Measurements from ENCODE around the gene SUCLG2.

DNA sequence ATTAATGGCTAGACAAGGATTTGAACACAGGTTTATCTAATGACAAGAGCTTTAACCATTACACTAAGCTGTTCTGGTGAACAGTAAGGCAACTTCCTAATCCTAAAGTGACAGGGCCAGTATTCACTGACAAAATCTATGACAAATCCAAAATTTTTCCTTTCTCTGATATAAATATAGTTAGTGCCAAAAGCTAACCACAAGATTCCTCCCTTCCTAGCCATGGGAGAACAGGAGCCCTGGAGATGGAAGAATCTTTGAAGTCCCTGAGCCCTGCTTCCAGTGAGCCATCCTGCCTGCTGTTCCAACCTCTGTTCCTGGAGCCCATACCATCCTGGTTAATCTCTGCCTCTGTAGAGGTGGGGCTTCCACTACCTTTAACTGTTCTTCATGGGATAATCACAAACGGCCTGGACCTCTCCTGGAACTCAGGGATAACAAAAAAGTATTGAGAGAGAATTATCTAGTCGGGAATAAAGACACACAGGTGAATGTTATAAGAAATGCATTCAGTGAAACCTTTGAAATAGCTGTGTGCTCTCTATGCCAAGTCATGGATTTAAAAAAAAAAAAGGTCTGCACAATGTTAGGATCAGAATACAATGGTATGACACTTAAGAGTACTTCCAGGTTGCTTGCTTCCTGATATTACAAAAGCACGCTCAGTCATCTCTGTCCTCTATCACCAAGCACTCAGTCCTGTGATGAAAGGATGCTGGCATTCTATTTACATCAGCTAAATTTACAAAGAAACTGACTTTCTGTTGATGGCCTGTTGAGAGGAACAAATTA is 235.8 kb downstream of the SUCLG2 start:
- TF ChIP-seq, protein P1, sequence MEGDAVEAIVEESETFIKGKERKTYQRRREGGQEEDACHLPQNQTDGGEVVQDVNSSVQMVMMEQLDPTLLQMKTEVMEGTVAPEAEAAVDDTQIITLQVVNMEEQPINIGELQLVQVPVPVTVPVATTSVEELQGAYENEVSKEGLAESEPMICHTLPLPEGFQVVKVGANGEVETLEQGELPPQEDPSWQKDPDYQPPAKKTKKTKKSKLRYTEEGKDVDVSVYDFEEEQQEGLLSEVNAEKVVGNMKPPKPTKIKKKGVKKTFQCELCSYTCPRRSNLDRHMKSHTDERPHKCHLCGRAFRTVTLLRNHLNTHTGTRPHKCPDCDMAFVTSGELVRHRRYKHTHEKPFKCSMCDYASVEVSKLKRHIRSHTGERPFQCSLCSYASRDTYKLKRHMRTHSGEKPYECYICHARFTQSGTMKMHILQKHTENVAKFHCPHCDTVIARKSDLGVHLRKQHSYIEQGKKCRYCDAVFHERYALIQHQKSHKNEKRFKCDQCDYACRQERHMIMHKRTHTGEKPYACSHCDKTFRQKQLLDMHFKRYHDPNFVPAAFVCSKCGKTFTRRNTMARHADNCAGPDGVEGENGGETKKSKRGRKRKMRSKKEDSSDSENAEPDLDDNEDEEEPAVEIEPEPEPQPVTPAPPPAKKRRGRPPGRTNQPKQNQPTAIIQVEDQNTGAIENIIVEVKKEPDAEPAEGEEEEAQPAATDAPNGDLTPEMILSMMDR (IDR thresholded peaks at IDR 0.05): no peak
- TF ChIP-seq EP300 (IDR thresholded peaks at IDR 0.05) (no peak), POLR2A (IDR thresholded peaks at IDR 0.05) (no peak)
